CD4-positive, alpha-beta T cell treated with Interleukin-15 for 4 hours (primary cell): ENCODE data around the gene STK10.
"Not testable (repeated sequence)": the region's sequence is repeated elsewhere in the genome, so short reads cannot be mapped to it uniquely, and the experiment has no call there.

Source experiments
- DNase-seq: peaks from one replicate; pipeline ENCODE4 v3.0.0-alpha.2; 2020; ENCODE audit warnings: low spot score

Gene STK10

DNA sequence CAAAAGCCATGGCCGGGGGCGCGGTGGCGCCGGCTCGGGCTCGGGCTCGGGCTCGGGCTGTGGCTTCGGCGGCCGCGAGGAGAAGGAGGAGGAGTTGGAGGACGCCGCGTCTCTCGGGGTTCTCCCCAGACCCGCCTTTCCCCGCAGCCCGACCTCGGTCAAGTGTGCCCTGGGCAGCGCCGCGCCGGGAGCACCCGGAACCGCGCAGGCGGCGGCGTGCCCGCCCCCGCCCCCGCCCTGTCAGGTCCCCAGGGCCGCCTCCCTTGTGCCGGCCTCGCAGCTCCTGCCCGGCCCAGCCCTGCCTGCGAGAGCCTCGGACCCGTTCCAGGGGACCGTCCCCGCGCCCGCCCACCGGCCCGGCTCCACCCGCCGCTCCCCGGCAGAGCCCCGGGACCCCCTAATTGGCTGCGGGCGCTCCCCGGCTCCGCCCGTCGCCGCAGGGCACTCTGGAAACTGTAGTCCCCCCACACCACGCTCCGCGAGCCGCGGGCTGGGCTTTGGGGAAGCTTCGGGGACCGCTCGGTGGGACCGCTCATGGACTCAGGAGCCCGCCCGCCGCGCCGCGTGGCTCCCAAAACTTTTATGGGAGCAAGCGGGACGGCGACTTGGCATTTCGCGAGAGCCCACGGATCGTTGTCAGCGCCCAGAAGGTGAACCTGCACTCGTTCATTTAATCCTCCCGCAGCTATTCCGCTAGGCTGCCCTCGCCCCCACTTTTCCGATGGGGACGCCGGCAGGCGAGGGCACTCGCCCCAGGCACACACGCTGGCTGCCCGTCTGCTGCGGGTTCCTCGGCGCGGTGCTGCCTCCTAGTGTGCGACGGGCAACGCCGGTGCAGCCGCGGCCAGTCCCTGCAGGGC is at the start of gene STK10:
TSS of gene STK10 (minus strand) at position 192 of the 860 bp plus-strand sequence. CDS start at position 10, 182 bp downstream.
- peak; percentile 91 for DNase-seq

DNA sequence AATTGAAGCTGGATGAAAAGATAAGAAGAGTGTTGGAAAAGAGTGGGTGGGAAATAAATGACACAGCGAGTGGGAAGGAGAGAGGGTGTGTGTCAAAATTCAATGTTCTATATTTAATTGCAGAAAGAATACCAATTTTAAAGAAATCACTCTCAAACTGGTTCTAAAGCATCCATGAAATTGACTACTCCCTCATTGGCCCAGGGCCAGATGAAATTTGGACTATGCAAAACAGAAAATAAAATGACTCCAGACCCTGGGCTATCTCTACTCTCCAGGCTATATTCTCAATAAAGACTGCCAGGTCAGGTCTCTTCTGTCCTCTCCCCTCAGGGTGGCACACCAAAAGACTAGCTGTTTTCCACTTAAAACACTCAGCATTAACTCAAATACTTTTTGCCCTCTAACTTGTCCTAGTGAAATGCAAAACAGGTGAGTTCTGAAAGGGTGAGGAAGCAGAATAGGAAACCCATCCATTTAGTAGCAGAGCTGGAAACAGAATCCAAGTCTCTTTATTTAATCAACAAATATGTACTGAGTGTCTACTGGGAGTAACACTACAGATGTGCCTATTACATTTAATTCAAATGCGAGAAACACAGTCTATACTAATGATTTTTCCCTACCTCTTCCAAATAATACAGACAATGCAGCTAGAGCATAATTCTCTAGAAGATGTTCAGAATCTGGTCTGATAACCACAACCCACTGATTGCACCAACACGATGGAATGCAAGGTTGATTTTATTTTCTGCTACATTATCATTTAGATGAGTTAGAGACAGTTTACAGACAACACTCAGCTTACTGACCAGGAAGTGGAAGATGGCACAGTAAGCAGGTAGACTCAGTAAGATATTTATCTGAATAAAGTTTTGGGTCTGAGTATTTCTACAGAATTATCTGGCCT is 48.1 kb upstream of the STK10 start:
- DNase-seq, result no peak

DNA sequence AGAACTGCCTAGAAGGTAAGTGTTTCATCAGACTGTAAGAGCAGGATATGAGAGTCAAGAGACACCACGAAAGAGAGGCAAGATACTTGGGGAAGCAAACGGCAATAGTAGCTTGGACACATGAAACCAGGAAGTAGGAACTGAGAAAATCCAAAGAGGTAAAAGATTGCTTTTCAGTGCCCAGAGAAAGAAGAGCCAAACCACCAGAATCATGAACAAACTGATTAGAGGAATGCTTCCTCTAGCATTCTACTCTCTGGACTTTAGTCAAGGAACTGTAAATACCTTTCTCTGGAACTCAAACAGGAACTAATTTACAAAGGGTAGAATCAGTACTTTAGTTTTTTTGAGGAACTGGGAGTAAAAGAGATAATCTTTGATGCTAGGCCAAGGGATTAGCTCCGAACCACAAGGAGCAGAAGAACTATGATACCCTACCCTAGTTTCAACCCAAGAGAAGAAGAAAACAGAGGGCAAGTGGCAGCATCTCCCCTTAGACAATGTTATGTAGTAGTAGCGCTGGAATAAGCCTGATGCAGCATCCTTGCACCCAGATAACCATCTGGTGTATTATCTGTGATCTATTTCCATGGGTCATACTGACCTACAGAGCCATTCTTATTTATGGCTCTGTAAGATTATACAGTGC is 47.2 kb upstream of the STK10 start:
- DNase-seq, result no peak

DNA sequence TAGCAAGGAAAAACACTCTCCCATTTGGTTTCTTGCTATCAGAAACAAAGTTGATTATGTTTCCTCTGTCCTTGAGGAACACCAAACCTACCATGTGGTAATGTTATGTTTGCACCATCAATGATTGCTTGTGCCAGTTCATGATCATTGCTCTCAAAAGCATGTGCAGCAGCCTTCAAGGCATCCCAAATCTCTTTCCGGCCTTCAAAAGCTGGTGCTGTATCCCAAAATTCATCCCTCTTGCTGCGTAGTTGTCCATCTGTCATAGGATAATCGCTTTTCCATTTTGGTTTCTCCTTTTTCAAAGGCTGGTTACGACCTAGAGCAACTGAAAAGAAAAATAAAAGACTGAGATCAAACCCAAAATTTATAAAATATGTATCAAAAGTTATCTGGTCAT is 46.0 kb upstream of the STK10 start:
- no peak for DNase-seq

DNA sequence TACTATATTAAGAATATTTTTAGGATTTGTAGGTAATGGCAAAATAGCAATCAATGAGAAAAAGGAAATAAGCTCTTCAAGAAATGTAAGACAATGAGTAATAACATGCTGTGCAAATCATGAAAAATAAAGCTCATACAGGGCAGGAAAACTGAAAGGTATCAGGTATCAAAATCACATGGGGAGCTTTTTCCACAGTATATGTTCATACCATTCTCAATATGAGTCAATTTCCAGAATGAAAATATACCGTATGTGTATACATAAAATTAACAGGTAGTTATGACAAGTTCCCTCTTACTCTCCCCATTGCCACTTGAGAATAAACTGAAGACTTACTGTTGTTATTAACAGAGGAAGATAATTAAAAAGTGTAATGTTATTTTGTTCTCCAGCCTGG is 41.9 kb upstream of the STK10 start:
- no peak for DNase-seq

DNA sequence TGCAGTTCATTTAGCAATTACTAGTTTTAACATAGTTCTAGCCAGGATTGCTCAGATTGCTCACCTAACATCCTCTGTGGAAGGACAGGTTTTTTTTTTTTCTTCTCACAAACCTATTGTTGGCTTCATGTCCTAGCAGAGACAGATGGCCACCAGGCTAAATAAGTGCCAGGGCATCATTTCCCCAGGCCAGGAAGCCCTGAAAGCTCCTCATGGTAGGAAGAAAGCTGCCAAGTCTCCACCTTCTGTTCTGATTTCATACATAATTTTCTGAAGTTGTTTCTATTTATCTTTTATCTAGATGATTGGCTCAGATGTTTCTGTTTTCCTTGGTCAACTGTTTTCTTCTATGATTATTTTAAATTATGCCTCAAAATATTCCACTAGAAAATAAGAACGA is 37.0 kb upstream of the STK10 start:
- no peak for DNase-seq

DNA sequence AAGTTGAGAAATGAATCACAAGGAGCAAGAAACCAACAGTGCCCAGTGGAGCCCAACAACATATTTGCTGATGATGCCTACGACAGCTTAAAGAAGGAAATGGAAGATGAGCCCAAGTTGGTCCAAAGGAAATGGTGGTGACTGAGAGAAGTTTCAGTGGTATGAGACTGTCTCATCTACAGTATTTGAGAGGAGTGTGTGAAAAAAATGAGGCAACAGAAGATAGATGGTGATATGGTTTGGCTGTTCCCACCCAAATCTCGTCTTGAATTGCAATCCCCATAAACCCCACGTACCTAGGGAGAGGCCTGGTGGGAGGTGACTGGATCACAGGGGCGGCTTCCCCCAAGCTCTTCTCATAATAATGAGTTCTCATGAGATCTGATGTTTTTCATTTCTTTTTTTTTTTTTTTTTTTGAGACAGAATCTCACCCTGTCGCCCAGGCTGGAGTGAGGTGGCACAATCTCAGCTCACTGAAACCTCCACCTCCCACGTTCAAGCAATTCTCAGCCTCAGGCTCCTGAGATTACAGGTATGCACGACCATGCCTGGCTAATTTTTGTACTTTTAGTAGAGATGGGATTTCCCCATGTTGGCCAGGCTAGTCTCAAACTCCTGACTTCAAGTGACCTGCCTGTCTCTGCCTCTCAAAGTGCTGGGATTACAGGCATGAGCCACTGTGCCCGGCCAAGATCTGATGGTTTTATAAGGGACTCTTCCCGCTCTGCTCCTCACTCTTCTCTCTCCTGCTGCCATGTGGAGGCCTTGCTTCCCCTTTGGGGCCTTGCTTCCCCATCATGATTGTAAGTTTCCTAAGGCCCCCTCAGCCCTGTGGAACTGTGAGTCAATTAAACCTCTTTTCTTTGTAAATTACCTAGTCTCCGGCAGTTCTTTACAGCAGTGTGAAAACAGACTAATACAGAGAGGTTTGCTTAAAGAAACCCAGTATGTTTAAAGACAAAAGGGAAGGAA is 36.2 kb upstream of the STK10 start:
- DNase-seq, result no peak

DNA sequence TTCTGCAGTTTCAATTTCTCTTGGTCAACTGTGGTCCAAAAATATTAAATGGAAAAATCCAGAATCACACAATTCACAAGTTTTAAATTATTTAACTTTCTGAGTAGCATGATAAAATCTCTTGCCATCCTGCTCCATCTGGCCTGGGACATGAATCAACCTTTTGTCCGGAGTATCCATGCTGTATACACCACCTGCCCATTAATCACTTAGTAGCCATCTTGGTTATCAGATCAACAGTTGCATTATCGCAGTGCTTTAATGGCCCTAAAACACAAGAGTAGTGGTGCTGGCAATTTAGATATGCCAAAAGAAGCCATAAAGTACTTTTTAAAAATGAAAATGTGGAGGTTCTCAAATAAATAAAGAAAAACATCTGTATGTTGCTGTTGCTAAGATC is 31.3 kb upstream of the STK10 start:
- no peak for DNase-seq

DNA sequence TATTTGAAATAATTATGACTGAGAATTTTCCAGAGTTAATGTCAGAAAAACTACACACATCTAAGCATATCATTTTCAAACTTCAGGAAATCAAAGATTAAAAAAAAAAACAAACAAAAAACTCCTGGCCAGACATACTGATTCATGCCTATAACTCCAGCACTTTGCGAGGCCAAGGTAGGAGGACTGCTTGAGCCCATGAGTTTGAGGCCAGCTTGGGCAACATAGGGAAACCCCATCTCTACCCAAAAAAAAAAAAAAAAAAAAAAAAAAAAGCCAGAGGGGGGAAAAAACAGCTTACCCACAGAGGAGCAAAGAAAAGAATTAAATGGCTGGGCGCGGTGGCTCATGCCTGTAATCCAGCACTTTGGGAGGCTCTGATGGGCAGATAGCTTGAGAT is 28.3 kb upstream of the STK10 start:
- no peak for DNase-seq

DNA sequence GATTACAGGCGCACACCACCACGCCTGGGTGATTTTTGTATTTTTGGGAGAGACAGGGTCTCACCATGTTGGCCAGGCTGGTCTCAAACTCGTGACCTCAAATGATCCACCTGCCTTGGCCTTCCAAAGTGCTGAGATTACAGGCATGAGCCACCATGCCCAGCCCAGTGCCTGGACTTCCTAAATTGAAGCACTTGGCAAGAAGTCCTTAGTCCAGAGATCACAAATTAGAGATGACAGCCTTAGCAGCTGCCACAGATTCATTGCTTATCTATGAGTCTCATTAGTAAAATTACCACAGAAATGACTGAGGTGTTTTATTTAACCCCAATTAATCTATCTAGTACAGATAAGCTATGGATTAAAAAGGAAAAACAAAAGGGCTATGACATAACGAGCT is 25.1 kb upstream of the STK10 start:
- no peak for DNase-seq

DNA sequence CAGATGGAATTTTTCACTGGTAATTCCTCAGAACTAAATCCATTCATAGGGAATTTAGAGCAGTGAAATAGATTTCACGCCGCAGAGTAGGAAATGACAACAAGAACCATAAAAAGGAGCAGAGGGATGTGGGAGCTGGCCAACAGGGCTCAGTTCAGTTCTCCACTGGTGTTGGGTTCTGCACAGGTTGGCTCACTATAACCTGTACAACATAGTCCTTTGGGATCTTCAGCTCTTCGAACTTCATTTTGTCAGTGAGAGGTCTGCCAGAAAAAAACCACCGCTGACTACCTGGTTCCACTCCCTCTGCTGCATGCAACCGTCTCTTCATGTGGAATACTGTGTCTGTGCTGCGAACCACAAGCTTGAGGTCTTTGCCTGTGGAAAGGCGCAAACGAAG is 23.7 kb upstream of the STK10 start:
- DNase-seq, result no peak

DNA sequence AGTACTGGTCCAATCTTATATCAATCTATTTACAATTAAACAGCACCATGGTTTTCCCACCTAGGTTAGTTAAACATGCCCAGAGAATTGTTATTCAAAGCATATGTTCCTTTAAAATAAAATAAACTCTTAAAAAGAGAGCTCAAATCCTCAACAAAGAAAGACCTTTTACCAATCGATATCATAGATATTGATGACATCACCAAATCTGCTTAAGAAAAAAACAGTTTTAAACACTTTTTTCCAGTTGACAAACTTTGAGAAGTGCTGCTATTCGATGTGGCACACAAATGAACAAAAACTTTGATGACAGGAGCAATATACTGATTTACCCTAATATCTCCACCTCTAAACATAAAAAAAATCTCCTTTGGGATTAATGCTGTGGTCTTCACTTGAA is 21.7 kb upstream of the STK10 start:
- DNase-seq, result no peak

DNA sequence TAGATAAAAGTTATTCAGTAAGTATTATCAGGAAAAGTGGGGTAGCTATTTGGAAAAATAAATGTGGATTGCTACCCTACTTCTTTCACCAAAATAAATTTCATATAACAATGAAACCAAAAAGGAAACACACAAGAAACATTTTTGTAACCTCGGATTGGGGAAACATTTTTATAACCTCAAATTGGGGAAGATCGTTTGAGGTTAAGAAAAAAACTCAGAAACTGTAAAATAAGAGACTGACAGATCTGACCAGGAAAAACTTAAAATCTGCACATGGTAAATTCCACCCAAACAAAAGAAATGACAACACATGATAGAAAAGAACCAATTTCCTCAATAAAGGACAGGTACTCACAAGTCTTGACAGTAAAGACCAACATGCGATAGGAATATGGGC is 19.5 kb upstream of the STK10 start:
- DNase-seq, result no peak

DNA sequence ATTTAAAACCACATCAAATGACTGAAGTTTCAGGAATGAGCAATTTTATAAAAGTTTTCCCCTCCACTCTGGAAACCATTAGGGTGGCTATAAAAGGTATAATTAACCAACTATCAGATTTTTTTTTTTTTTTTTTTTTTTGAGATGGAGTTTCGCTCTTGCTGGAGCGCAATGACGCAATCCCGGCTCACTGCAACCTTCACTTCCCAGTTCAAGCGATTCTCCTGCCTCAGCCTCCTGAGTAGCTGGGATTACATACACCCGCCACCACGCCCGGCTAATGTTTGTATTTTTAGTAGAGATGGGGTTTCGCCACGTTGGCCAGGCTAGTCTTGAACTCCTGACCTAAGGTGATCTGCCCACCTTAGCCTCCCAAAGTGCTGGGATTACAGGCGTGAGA is 18.0 kb upstream of the STK10 start:
- not testable (repeated sequence) for DNase-seq

DNA sequence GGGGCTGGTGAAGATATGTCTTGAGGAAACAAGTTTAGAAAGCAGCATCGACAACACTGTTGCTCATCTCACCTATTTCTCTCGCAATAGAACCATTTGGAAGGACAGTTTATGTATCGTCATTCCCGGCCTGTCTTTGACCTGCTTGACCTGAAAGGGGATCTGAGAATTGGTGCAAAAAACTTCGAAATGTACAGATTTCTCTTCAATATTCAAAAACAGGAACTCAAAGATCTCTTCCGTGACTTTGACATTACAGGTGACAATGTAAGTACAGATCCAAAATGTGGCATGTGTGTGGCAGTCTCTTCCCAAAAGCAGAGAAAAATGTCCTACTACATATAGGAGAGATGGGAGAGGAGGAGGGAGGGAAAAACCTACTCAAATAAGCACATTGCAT is 12.5 kb upstream of the STK10 start:
- DNase-seq, result no peak

DNA sequence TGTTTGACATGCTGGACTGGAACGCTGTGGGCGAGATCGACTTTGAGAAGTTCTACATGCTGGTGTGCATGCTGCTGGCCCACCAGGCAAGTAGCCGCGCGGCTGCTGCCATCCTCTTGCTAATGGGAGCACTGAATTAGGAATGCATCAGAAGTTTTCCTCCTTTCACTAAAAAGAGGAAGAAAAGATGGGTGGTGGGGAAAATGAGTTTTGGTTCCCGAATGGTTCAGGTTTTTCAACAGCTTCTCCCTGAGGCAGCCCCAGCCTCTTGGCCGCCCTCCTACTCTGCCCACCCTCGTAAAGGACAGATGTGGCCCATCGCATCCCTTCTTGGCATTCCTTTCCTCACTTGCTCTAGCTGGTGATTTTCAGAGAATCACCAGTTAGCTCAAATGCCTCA is 11.4 kb upstream of the STK10 start:
- DNase-seq, result no peak

DNA sequence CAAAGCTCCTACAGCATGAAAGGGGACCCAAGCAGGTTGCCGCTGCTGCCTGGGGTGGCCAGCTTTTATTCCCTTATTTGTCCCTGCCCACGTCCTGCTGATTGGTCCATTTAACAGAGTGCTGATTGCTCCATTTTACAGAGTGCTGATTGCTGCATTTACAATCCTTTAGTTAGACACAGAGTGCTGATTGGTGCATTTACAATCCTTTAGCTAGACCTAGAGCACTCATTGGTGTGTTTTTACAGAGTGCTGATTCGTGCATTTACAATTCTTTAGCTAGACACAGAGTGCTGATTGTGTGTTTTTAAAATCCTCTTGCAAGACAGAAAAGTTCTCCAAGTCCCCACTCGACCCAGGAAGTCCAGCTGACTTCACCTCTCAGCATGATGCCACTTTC is 9.8 kb upstream of the STK10 start:
- DNase-seq, result not testable (repeated sequence)

DNA sequence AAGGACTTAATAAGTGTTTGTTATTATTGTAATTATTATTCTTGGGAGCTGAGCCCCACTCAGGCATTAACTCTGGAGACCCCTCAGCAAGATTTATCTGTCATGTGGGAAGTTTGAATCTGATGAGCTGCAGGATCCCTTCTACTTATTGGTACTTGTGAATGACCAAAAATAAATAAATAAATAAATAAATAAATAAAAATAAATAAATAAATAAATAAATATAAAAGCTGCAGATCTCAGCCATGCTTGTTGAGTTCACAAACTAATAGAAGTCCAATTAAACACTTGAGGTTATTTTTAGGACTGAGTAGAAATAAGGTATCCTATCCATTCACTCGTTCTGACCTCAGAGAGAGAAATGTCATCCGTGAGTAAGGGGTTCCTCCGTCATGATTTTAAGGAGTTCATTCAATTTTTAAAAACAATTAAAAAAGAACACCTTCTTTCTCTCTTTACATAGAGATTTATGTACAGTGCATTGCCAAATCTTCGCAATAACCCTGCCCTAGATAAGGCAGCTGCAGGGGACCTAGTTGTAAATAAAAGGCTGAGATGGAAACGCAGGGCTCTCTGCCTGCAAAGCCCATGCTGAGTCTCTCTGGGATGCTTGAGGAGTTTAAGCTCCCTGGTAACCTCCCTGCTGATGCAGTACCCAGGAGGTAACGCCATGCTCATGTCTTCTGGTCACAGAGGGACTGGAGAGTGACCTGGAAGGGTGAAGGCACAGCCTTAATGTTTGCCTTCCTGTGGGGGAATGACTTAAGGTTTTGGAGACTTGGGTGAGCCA is 7.2 kb upstream of the STK10 start:
- DNase-seq, result no peak

DNA sequence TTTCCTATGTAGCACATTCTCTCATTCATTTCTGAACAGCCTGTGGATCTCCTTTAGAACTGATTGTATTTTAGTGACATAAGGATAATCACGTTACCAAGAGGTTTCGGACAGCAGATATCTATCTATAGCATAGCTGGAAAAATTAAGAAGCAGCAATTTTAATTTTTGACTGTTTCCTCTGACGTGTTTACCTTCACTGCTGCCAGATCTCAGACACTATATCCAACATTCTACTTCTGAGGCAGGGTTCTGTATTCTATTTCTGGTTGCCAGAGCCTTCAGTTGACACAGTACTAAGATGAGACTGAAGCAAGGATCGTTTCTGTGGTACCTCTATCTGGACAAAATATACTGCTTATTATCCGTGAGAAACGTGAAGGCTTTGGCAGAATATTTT is 5.8 kb upstream of the STK10 start, which contains the start of gene EFCAB9:
TSS of gene EFCAB9 (plus strand) at position 301 of the 400 bp plus-strand sequence. CDS start at position 302, 1 bp downstream.
- DNase-seq, result no peak

DNA sequence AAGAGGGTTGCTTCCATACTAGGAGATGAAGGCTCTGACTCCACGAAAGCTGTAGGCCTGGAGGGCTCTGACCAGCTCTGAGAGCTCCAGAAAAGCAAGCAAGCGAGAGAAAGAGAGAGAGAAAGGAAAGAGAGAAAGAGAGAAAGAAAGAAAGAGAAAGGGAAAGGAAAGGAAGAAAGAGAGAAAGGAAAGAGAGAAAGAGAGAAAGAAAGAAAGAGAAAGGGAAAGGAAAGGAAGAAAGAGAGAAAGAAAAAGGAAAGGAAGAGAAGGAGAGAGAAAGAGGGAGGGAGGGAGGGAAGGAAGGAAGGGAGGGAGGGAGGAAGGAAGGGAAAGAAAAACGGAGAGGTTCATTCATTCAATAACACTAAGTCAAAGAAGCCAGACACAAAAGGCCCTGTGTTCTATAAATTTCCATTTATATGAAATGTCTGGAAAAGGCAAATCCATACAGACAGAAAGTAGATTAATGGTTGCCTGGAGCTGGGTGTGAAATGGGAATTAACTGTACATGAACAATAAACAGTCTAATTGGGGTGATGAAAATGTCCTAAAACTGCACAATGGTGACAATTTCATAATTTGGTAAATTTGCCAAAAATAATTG is 1.8 kb upstream of the STK10 start:
- DNase-seq, result no peak
